Neural cell (in vitro differentiated cells): Measurements from ENCODE around the gene GPHN. TPM values are rescaled to one million over a fixed set of nuclear protein-coding genes. Genes with fewer than 3 reads are reported as not detected.
"Not testable (repeated sequence)": the region's sequence is repeated elsewhere in the genome, so short reads cannot be mapped to it uniquely, and the experiment has no call there.

Experiments
- H2AFZ ChIP-seq: fragments of 200-600, 300-800 bp; sonication (generic), shearing (Covaris generic); 2 replicates; pipeline ENCODE4 v1.6.0; 2014; ENCODE audit warnings: low read depth, mild to moderate bottlenecking, antibody characterized with exemption, low read length, moderate library complexity
- H3F3A ChIP-seq: fragments of 200-600 bp; shearing (Covaris generic); 2 replicates; pipeline ENCODE4 v1.6.1; 2016; ENCODE audit warnings: mild to moderate bottlenecking, moderate library complexity, mixed read lengths, antibody characterized with exemption, low read length; ENCODE audit not compliant: insufficient read depth, poor library complexity, severe bottlenecking
- H3K27ac ChIP-seq: fragments of 200-600, 300-800 bp; sonication (generic), shearing (Covaris generic); 2 replicates; pipeline ENCODE4 v1.5.1; 2014; ENCODE audit warnings: mild to moderate bottlenecking, low read length, moderate library complexity
- H3K27me3 ChIP-seq: fragments of 300-800, 200-600 bp; sonication (generic), shearing (Covaris generic); 2 replicates; pipeline ENCODE4 v1.6.0; 2014; ENCODE audit warnings: mild to moderate bottlenecking, low read depth, low read length, moderate library complexity; ENCODE audit not compliant: insufficient read depth
- H3K36me3 ChIP-seq: fragments of 300-800, 200-600 bp; sonication (generic), shearing (Covaris generic); 2 replicates; pipeline ENCODE4 v1.5.1; 2014; ENCODE audit warnings: mild to moderate bottlenecking, antibody characterized with exemption, low read length, moderate library complexity; ENCODE audit not compliant: insufficient read depth
- H3K4me2 ChIP-seq: fragments of 300-800, 200-600 bp; sonication (generic), shearing (Covaris generic); 2 replicates; pipeline ENCODE4 v1.6.0; 2014; ENCODE audit warnings: mild to moderate bottlenecking, low read length
- H3K4me3 ChIP-seq: fragments of 300-800, 200-600 bp; sonication (generic), shearing (Covaris generic); 2 replicates; pipeline ENCODE4 v1.5.1; 2014; ENCODE audit warnings: mild to moderate bottlenecking, low read length, moderate library complexity
- H3K79me2 ChIP-seq: fragments of 200-600 bp; shearing (Covaris generic); replicated peaks from 2 replicates; pipeline ENCODE4 v1.6.0; 2014; ENCODE audit warnings: mild to moderate bottlenecking, low read length, moderate library complexity; ENCODE audit not compliant: insufficient read depth
- H3K9ac ChIP-seq: fragments of 300-800, 200-600 bp; sonication (generic), shearing (Covaris generic); 2 replicates; pipeline ENCODE4 v1.6.1; 2016; ENCODE audit warnings: mild to moderate bottlenecking, low read length, mixed read lengths
- H3K9me2 ChIP-seq: fragments of 200-600 bp; shearing (Covaris generic); 2 replicates; pipeline ENCODE4 v1.6.1; 2016; ENCODE audit warnings: mild to moderate bottlenecking, low read length, mixed read lengths; ENCODE audit not compliant: insufficient read depth
- H3K9me3 ChIP-seq: fragments of 200-600, 300-800 bp; sonication (generic), shearing (Covaris generic); 2 replicates; pipeline ENCODE4 v1.6.1; 2016; ENCODE audit warnings: mild to moderate bottlenecking, mixed run types, low read length, moderate library complexity, mixed read lengths
- H4K20me1 ChIP-seq: fragments of 200-600 bp; shearing (Covaris generic); 2 replicates; pipeline ENCODE4 v1.6.1; 2016; ENCODE audit warnings: mild to moderate bottlenecking, mixed run types; ENCODE audit not compliant: insufficient read depth
- EP300 ChIP-seq: fragments of 450-650 bp; conservative IDR thresholded peaks from 2 replicates; pipeline ENCODE4 v1.6.1; 2014; ENCODE audit warnings: antibody characterized with exemption, mild to moderate bottlenecking, moderate library complexity; ENCODE audit not compliant: poor library complexity, severe bottlenecking
- EZH2 ChIP-seq: fragments of 200-600, 300-800 bp; shearing (Covaris generic), sonication (generic); IDR thresholded peaks from 2 replicates; pipeline ENCODE4 v1.6.1; 2014; ENCODE audit warnings: antibody characterized with exemption, low read length, borderline replicate concordance, mild to moderate bottlenecking; ENCODE audit not compliant: insufficient read depth, poor library complexity, severe bottlenecking
- MXI1 ChIP-seq: fragments of 450-650 bp; conservative IDR thresholded peaks from 2 replicates; pipeline ENCODE4 v1.6.1; 2014; ENCODE audit warnings: antibody characterized with exemption, mild to moderate bottlenecking; ENCODE audit not compliant: poor library complexity, severe bottlenecking
- POLR2AphosphoS5 ChIP-seq: IDR thresholded peaks from 2 replicates; pipeline ENCODE4 v1.6.1; 2012
- RAD21 ChIP-seq: fragments of 450-650 bp; conservative IDR thresholded peaks from 2 replicates; pipeline ENCODE4 v1.6.1; 2014; ENCODE audit warnings: antibody characterized with exemption, mild to moderate bottlenecking, moderate library complexity
- SMC3 ChIP-seq: fragments of 450-650 bp; conservative IDR thresholded peaks from 2 replicates; pipeline ENCODE4 v1.6.1; 2014; ENCODE audit warnings: antibody characterized with exemption, mild to moderate bottlenecking, moderate library complexity; ENCODE audit not compliant: poor library complexity
- TAF1 ChIP-seq: IDR thresholded peaks from 2 replicates; pipeline ENCODE4 v1.6.1; 2012; ENCODE audit warnings: low read depth
- polyA plus RNA-seq: library from polyadenylated mRNA; depleted of rRNA; stranded (reverse); fragments of >200 nt; gene quantifications from 2 replicates; pipeline ENCODE4 v1.2.3, GENCODE V29; 2014
- TF ChIP-seq, protein P1 (sequence below): fragments of 450-650 bp; IDR thresholded peaks from 2 replicates; pipeline ENCODE4 v1.5.1; 2014; ENCODE audit warnings: antibody characterized with exemption, mild to moderate bottlenecking, moderate library complexity; ENCODE audit not compliant: poor library complexity, severe bottlenecking
- TF ChIP-seq, protein P2 (sequence below): IDR thresholded peaks from 2 replicates; pipeline ENCODE4 v1.6.1; 2012; ENCODE audit warnings: borderline replicate concordance

The GPHN gene
- polyA plus RNA-seq, 1 donor from 2014 or later, result 135 TPM

DNA sequence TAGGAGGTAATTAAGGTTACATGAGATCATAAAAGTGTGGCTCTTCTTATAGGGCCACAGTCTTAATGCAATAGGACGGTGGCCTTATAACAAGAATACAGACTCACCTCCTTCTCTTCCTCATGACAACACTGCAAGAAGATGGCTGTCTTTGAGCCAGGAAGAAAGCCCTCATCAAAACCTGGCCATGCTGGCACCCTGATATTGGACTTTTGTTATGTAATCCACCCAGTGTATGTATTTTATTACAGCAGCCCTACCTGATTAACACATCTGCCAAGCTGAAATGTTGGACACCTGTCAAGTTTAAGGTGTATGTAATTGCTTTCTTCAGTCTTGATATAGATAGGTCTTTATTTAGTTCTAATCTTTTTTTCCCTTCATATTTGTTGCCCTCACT, 217.0 kb downstream of the GPHN start:
- H3K27ac ChIP-seq, result no peak overlapping the region
- H3K79me2 ChIP-seq, result no peaks in the 10 kb centered on the region
- no peaks in the 10 kb centered on the region for H3K27me3 ChIP-seq
- H3K9ac ChIP-seq, result no peak overlapping the region
- H2AFZ ChIP-seq, result no peak overlapping the region
- no peaks in the 10 kb centered on the region for H4K20me1 ChIP-seq
- no peaks in the 10 kb centered on the region for H3F3A ChIP-seq
- H3K9me2 ChIP-seq, result no peaks in the 10 kb centered on the region
- peaks cover 4% of the 10 kb centered on the region for H3K9me3 ChIP-seq
- H3K36me3 ChIP-seq, result no peaks in the 10 kb centered on the region
- no peak overlapping the region for H3K4me3 ChIP-seq
- TF ChIP-seq EP300, result no peak
- TF ChIP-seq SMC3, result no peak
- no peak for TF ChIP-seq POLR2AphosphoS5
- no peak for TF ChIP-seq MXI1
- TF ChIP-seq, protein P1, sequence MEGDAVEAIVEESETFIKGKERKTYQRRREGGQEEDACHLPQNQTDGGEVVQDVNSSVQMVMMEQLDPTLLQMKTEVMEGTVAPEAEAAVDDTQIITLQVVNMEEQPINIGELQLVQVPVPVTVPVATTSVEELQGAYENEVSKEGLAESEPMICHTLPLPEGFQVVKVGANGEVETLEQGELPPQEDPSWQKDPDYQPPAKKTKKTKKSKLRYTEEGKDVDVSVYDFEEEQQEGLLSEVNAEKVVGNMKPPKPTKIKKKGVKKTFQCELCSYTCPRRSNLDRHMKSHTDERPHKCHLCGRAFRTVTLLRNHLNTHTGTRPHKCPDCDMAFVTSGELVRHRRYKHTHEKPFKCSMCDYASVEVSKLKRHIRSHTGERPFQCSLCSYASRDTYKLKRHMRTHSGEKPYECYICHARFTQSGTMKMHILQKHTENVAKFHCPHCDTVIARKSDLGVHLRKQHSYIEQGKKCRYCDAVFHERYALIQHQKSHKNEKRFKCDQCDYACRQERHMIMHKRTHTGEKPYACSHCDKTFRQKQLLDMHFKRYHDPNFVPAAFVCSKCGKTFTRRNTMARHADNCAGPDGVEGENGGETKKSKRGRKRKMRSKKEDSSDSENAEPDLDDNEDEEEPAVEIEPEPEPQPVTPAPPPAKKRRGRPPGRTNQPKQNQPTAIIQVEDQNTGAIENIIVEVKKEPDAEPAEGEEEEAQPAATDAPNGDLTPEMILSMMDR, result no peak
- no peak for TF ChIP-seq EZH2
- TF ChIP-seq RAD21, result no peak
- TF ChIP-seq TAF1, result no peak
- TF ChIP-seq, protein P2, sequence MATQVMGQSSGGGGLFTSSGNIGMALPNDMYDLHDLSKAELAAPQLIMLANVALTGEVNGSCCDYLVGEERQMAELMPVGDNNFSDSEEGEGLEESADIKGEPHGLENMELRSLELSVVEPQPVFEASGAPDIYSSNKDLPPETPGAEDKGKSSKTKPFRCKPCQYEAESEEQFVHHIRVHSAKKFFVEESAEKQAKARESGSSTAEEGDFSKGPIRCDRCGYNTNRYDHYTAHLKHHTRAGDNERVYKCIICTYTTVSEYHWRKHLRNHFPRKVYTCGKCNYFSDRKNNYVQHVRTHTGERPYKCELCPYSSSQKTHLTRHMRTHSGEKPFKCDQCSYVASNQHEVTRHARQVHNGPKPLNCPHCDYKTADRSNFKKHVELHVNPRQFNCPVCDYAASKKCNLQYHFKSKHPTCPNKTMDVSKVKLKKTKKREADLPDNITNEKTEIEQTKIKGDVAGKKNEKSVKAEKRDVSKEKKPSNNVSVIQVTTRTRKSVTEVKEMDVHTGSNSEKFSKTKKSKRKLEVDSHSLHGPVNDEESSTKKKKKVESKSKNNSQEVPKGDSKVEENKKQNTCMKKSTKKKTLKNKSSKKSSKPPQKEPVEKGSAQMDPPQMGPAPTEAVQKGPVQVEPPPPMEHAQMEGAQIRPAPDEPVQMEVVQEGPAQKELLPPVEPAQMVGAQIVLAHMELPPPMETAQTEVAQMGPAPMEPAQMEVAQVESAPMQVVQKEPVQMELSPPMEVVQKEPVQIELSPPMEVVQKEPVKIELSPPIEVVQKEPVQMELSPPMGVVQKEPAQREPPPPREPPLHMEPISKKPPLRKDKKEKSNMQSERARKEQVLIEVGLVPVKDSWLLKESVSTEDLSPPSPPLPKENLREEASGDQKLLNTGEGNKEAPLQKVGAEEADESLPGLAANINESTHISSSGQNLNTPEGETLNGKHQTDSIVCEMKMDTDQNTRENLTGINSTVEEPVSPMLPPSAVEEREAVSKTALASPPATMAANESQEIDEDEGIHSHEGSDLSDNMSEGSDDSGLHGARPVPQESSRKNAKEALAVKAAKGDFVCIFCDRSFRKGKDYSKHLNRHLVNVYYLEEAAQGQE, result no peak
- H3K4me2 ChIP-seq, result no peak overlapping the region

- H3K9me2 ChIP-seq, H4K20me1 ChIP-seq, H3K27me3 ChIP-seq, H3K4me3 ChIP-seq, H3K9me3 ChIP-seq, H3K9ac ChIP-seq, H3K36me3 ChIP-seq, H3K4me2 ChIP-seq, H3K79me2 ChIP-seq, H2AFZ ChIP-seq, H3F3A ChIP-seq, H3K27ac ChIP-seq: not testable (repeated sequence)
These were observed 223.4 kb downstream of the GPHN start for GRCh38 chr14:66731298-66731697.

GRCh38 chr14:66735853-66736252, 227.9 kb downstream of the GPHN start:
- Histone ChIP-seq H3K79me2 (no peaks in the 10 kb centered on the region), H3K9me3 (no peaks in the 10 kb centered on the region), H2AFZ (no peak overlapping the region), H3K27me3 (no peaks in the 10 kb centered on the region), H3K27ac (no peak overlapping the region), H3K4me3 (no peak overlapping the region), H3K4me2 (no peak overlapping the region), H3K36me3 (no peaks in the 10 kb centered on the region), H3F3A (no peaks in the 10 kb centered on the region), H4K20me1 (no peaks in the 10 kb centered on the region), H3K9ac (no peak overlapping the region), H3K9me2 (no peaks in the 10 kb centered on the region)
- TF ChIP-seq, protein P1, result no peak
- TF ChIP-seq POLR2AphosphoS5 (no peak), TAF1 (no peak), EZH2 (no peak), EP300 (no peak), RAD21 (no peak), MXI1 (no peak)
- TF ChIP-seq, protein P2, result no peak
